Duodenal mucosa (tissue), 2 donors: ENCODE results near the gene COQ8A.

ENCODE experiments used
- H3K27ac ChIP-seq: one replicate; pipeline ENCODE4 v1.7.0; 2013; ENCODE audit warnings: low read depth, low read length
- H3K27me3 ChIP-seq, 2 donors: one replicate each; pipeline ENCODE4 v1.7.0; 2013; ENCODE audit warnings: low read length in 2 of 2, control low read depth in 1 of 2; ENCODE audit not compliant: insufficient read depth in 2 of 2, control insufficient read depth in 1 of 2
- H3K36me3 ChIP-seq, 2 donors: one replicate each; pipeline ENCODE4 v1.7.0; 2013; ENCODE audit warnings: low read length in 2 of 2, control low read depth in 1 of 2; ENCODE audit not compliant: insufficient read depth in 2 of 2, control insufficient read depth in 1 of 2
- H3K4me1 ChIP-seq, 2 donors: one replicate each; pipeline ENCODE4 v1.7.0; 2013; ENCODE audit warnings: low read length in 2 of 2, control low read depth in 1 of 2; ENCODE audit not compliant: insufficient read depth in 2 of 2, control insufficient read depth in 1 of 2
- H3K4me3 ChIP-seq, 2 donors: one replicate each; pipeline ENCODE4 v1.7.0; 2013; ENCODE audit warnings: low read length in 2 of 2, low read depth in 1 of 2
- H3K9ac ChIP-seq, 2 donors: one replicate each; pipeline ENCODE4 v1.7.0; 2013; ENCODE audit warnings: low read length in 2 of 2, low read depth in 1 of 2
- H3K9me3 ChIP-seq, 2 donors: one replicate each; pipeline ENCODE4 v1.7.0; 2013; ENCODE audit warnings: low read length in 2 of 2, control low read depth in 1 of 2; ENCODE audit not compliant: control insufficient read depth in 1 of 2

Gene COQ8A

DNA sequence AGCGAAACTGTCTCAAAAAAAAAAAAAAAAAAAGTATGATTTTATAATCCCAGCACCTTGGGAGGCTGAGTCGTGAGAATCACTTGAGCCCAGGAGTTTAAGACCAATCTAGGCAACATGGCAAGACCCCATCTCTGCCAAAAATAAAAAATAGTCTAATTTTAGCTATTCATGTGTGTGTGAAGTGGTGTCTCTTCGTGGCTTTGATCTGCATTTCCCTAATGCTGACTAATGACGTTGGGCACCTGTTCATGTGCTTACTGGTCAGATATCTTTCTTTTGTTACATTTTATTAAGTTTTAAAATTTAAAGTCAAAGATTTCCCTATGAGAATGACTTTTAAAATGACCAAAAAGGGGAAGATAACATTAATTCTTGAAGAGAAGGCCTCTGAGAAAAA lies 38.7 kb upstream of the COQ8A start:
- Histone ChIP-seq H3K36me3 (peaks cover 9 to 19% of the 10 kb centered on the region in 2 donors), H3K4me1 (no peaks in the 10 kb centered on the region), H3K9ac (no peak overlapping the region), H3K27me3 (no peaks in the 10 kb centered on the region), H3K4me3 (no peak overlapping the region), H3K27ac (no peak overlapping the region), H3K9me3 (no peaks in the 10 kb centered on the region)

DNA sequence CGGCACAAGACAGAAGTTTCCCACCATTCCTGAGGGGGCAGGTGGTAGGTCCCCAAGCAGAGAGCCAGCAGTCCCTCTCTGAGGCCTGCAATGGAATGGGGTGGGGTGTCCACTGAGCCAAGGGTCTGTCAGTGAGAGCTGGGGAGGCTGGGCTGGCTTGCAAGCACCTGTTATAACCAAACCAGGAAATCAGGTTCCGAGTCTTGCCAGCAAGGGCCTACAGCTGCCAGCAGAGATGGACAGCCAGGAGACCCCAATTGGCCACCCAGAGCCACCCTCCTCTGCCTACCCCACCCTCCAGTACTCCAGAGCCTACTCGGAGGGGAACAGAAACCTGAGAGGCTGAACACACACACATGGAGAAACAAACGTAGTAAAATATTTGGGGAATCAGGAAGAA lies 37.5 kb upstream of the COQ8A start:
- Histone ChIP-seq H3K27me3 (no peaks in the 10 kb centered on the region), H3K9me3 (no peaks in the 10 kb centered on the region), H3K27ac (no peak overlapping the region), H3K4me3 (no peak overlapping the region), H3K4me1 (no peaks in the 10 kb centered on the region), H3K36me3 (peaks cover 9 to 13% of the 10 kb centered on the region in 2 donors), H3K9ac (no peak overlapping the region)

DNA sequence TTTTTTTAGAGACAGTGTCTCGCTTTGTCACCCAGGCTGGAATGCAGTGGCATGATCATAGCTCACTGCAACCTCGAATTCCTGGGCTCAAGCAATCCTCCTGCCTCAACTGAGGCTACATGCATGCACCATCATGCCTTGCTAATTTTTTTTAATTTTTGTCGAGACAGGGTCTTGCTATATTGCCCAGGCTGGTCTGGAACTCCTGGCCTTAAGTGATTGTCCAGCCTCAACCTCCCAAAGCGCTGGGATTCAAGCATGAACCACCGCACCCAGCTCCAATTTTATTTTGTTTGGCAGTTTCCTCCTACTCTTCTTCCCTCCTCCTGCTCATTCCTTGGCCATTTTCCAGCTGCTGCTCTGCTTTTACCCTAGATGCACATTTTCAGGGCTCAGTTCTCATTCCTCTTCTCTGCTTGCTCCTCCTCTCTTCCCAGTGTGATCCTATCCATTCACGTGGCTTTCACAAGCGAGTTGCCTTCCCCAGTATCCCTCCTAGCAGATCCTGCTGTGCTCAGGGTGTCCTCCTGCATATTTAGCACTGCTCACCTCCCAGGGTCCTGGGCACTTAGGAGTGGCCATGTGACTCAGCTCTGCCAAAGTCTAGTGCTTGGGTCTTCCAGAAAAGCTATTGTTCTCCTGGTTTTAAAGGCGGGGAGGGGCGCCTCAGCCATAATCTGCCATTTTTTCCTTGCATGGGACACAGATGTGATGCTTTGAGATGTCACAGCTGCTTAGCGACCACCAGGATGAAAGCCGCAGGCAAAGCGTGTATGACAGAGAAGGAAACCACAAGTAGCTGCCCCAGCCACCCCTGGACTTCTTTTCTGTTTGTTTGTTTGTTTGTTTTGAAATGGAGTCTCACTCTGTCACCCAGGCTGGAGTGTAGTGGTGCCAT lies 36.0 kb upstream of the COQ8A start:
- Histone ChIP-seq H3K4me3 (no peak overlapping the region), H3K9ac (no peak overlapping the region), H3K27ac (no peak overlapping the region), H3K9me3 (no peaks in the 10 kb centered on the region), H3K36me3 (peaks cover 9 to 13% of the 10 kb centered on the region in 2 donors), H3K27me3 (no peaks in the 10 kb centered on the region), H3K4me1 (no peaks in the 10 kb centered on the region)

DNA sequence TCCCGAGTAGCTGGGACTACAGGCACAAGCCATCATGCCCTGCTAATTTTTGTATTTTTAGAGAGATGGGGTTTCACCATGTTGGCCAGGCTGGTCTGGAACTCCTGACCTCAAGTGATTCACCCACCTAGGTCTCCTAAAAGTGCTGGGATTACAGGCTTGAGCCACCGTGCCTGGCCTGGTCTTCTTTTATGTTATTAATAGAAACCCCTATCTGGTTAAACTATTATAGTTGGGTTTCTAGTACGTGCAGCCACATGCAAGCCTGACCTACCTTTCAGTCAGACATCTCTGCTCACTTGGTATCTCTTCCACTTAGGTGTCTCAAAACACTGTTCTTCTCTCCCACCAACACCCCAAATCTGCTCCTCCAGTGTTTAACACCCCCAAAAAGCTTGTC lies 35.3 kb upstream of the COQ8A start:
- H3K9ac ChIP-seq, result no peak overlapping the region
- no peak overlapping the region for H3K27ac ChIP-seq
- H3K4me3 ChIP-seq, result no peak overlapping the region
- H3K36me3 ChIP-seq, result peaks cover 4 to 6% of the 10 kb centered on the region in 2 donors
- H3K27me3 ChIP-seq, result no peaks in the 10 kb centered on the region
- no peaks in the 10 kb centered on the region for H3K4me1 ChIP-seq
- H3K9me3 ChIP-seq, result no peaks in the 10 kb centered on the region

DNA sequence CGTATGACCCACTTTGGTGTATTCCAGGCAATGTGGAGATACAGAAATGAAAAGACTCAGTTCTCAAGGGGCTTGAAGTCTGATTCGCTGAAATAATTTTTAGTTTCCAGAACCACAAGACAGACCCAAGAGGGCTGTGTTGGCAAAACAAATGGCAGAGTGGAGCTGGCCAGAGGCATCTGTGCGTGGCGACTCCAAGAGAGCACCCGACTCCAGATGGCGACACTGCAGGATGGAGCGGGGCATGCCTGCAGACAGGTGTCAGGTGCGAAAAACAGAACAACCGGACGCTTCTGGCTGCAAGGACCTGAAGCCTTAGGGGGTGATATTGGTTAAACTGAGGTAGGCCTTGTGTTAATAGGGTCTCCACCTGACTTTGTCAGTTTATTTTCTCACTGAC lies 31.7 kb upstream of the COQ8A start:
- Histone ChIP-seq H3K36me3 (no peaks in the 10 kb centered on the region), H3K27me3 (no peaks in the 10 kb centered on the region), H3K4me3 (no peak overlapping the region), H3K27ac (no peak overlapping the region), H3K9ac (no peak overlapping the region), H3K4me1 (peaks cover 0 to 4% of the 10 kb centered on the region in 2 donors), H3K9me3 (no peaks in the 10 kb centered on the region)

DNA sequence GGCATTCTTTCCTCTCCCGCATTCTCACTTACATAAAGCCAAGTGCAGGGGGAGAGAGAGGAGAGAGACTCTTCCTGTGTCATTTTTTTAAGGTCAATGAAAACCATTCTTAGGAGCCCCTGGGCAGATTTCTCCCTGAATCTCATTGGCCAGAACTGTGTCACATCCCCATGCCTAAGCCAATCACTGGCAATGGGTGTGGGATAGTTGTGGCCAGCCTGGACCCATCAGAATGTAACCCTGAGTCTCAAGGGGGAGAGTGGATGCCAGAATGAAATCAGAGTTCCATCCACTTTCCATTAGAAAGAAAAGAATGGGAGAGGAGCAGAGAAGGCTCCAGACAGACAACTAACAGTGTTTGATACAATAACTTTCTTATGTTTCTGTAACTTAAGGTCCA lies 31.2 kb upstream of the COQ8A start:
- Histone ChIP-seq H3K36me3 (no peaks in the 10 kb centered on the region), H3K4me3 (no peak overlapping the region), H3K27ac (no peak overlapping the region), H3K27me3 (no peaks in the 10 kb centered on the region), H3K9me3 (no peaks in the 10 kb centered on the region), H3K4me1 (peaks cover 0 to 4% of the 10 kb centered on the region in 2 donors), H3K9ac (no peak overlapping the region)

DNA sequence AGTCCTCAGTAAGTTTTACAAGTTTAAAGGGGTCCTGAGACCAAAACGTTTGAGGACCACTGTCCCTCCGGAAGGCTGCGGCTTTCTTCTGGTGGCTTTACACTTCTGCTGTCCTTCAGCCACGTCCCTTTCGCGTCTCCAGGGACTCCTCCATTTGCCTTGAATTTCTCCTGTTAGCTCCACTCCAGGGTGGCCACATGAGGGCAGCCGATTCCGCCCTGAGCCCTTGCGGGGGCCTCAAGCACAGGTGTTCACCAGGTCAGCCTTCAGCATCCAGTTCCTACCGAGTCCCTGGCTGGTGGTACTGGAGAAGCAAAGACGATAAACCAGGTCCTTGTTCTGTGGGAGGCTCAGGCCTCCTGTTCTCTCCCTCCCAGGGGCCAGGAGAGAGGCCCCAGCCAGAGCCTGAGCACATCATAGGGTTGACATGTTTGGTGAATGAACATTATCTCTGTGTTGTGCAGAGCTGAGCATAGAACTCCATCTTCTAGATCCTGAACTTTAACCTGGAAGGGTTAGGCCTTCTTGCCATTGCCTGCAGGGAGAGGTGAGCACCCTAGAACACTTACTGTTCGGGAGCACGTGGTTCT lies 27.4 kb upstream of the COQ8A start:
- Histone ChIP-seq H3K4me1 (peaks cover 9 to 10% of the 10 kb centered on the region in 2 donors), H3K27me3 (no peaks in the 10 kb centered on the region), H3K9me3 (no peaks in the 10 kb centered on the region), H3K4me3 (no peak overlapping the region), H3K27ac (no peak overlapping the region), H3K9ac (no peak overlapping the region), H3K36me3 (no peaks in the 10 kb centered on the region)

DNA sequence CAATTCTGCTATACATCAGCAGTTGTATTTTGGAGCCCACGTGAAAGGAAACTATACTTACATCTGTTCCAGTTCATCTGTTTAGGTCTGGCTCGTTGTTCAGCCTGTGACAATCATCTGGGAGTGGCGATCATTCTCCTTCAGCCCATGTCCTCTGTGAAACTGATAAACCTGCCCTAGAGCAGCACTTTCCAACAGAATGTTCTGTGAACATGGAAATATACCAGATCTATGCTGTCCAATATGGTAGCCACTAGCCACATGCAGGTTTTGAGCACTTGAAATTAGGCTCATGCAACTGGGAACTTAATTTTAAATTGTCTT lies 24.5 kb upstream of the COQ8A start:
- Histone ChIP-seq H3K27me3 (no peaks in the 10 kb centered on the region), H3K9me3 (no peaks in the 10 kb centered on the region), H3K36me3 (no peaks in the 10 kb centered on the region), H3K4me3 (no peak overlapping the region), H3K4me1 (peaks cover 9 to 10% of the 10 kb centered on the region in 2 donors), H3K9ac (no peak overlapping the region), H3K27ac (no peak overlapping the region)

DNA sequence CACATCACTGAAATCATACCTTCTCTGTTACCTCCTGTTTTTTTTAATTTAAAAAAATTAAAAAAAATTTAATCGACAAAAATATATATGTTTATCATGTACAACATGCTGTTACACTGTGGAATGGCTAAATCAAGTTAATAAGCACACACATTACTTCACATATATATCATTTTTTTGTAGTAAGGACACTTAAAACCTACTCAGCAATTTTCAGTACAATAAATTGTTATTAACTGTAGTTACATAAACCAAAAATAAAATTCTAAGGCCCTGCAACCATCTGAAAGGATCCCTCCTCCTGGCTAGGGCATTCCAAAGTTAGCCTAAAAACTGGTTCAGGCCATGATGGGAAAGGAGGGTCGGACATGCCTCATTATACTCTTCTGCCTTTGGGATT lies 23.6 kb upstream of the COQ8A start:
- Histone ChIP-seq H3K9ac (no peak overlapping the region), H3K4me3 (no peak overlapping the region), H3K4me1 (peaks cover 9 to 10% of the 10 kb centered on the region in 2 donors), H3K9me3 (no peaks in the 10 kb centered on the region), H3K27ac (no peak overlapping the region), H3K36me3 (no peaks in the 10 kb centered on the region), H3K27me3 (no peaks in the 10 kb centered on the region)

DNA sequence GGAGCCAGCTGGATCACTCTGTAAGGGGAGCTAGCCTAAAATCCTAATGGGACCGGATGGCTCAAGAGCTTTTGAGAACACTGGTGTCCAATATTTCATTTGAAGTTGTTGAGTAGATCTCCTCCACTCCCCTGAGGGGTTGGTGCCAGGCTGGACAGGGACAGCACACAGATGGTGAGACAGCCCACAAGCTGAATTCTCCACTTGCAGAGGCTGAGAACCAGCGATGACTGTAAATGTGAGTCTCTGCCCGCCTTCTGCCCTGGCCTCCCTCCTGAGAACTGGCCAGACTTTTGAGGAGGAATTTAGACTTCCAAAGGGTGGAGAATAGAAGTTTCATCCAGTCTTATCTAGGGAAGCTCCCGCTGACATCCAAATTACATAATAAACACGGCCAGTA lies 20.5 kb upstream of the COQ8A start:
- Histone ChIP-seq H3K27me3 (no peaks in the 10 kb centered on the region), H3K9me3 (no peaks in the 10 kb centered on the region), H3K9ac (no peak overlapping the region), H3K27ac (no peak overlapping the region), H3K4me1 (peaks cover 5 to 10% of the 10 kb centered on the region in 2 donors), H3K36me3 (no peaks in the 10 kb centered on the region), H3K4me3 (no peak overlapping the region)
